GM12801 (cell line): Measurements from ENCODE around the gene DYRK1B.

ENCODE experiments used
- TF ChIP-seq, protein P1 (sequence below): IDR thresholded peaks from one replicate; pipeline ENCODE4 v1.5.1; 2011; ENCODE audit warnings: control low read depth; ENCODE audit not compliant: insufficient read length; ENCODE audit errors: extremely low read depth

DYRK1B gene

DNA sequence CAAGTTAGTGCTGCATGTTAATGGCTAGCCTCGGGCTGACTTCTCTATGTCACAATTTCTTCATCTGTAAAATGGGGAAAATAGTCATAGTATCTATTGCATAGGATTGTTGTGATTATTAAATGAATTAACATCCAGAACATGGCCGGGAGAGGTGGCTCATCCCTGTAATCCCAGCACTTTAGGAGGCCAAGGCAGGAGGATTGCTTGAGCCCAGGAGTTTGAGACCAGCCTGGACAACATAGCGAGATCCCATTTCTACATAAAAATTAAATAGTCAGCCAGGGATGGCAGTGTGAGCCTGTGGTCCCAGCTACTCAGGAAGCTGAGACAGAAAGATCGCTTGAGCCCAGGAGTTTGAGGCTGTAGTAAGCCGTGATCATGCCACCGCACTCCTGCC lies 34.0 kb upstream of the DYRK1B start:
- TF ChIP-seq, protein P1, sequence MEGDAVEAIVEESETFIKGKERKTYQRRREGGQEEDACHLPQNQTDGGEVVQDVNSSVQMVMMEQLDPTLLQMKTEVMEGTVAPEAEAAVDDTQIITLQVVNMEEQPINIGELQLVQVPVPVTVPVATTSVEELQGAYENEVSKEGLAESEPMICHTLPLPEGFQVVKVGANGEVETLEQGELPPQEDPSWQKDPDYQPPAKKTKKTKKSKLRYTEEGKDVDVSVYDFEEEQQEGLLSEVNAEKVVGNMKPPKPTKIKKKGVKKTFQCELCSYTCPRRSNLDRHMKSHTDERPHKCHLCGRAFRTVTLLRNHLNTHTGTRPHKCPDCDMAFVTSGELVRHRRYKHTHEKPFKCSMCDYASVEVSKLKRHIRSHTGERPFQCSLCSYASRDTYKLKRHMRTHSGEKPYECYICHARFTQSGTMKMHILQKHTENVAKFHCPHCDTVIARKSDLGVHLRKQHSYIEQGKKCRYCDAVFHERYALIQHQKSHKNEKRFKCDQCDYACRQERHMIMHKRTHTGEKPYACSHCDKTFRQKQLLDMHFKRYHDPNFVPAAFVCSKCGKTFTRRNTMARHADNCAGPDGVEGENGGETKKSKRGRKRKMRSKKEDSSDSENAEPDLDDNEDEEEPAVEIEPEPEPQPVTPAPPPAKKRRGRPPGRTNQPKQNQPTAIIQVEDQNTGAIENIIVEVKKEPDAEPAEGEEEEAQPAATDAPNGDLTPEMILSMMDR: no peak

DNA sequence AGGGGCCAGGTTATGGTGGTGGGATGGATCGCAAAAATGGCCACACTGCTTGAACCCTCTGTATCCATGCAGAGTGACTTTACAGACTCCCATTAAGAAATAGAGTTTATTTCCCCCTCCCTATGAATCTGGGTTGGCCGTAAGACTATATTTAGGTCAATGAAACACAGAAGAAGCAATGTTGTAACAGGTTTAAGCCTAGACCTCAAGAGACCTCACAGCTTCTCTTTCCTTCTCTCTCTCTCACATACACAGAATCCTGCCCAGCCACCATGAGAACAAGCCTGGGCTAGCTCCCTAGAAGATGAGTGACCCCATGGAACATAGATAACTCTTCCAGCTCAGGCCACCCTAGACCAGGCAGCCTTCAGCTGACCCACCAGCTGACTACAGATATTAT lies 33.2 kb upstream of the DYRK1B start:
- TF ChIP-seq, protein P1: no peak

DNA sequence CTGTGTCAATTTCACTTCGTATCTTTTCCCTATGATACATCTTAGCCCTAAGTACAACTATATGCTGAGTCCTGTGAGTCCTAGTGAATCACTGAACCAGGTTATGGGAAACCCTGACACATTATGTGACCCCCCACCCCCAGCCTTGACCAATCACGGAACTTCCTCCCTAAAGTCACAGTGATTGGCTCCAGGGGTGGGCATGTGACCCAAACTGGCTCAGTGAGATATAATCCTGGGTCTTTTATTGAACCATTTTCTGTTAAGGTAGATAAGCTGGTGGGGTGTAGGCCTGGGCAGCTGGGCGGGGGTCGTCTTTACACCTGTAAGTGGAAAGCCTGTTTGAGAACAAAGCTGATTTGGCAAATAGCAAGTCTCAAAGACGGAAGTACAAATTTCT lies 32.0 kb upstream of the DYRK1B start:
- TF ChIP-seq, protein P1: no peak

DNA sequence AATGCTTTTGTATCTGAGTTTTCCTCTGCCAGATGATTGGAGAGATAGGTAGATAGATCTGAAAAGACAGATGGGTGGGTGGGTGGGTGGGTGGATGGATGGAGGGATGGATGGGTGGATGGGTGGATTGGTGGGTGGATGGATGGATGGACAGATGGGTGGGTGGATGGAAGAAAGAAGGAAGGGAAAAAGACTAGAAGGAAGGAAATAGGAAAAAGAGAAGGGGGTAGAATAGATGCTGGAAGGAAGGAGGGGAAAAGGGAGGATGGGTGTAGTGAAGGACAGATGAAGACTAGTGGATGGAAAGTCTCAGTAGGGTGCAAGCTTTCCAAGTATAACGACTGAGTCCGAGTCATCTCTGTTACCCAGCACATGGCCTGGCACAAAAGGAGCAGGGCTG lies 31.2 kb upstream of the DYRK1B start:
- TF ChIP-seq, protein P1: no peak

DNA sequence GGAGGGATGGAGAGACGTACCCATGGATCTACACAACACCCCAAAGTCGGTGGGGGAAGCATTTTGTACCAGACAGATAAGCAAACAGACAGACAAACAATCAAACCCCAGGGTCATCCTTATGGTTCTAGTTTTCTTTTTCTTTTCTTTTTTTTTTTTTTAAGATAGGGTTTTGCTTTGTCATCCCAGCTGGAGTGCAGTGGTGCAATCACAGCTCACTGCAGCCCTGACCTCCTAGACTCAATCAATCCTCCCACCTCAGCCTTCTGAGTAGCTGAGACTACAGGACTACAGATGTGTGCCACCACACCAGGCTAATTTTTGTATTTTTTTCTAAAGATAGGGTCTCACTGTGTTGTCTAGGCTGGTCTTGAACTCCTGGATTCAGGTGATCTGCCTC lies 30.2 kb upstream of the DYRK1B start:
- TF ChIP-seq, protein P1: no peak

DNA sequence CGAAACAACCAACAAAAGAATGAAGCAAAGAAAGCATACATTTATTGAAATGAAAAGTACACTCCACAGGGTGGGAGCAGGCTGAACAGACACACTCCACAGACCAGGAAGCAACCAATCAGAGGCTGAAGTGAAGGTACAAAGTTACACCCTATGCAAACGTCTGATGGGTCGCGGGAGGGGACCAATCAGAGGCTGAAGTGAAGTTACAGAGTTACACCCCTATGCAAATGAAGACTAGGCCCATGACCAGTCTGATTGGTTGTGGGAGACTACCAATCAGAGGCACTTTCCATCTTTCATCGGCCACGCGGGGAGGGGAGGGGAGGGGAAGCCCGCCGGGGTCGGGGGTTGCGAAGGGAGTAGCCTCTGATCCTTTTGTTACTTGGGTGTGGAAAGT lies 24.6 kb upstream of the DYRK1B start:
- TF ChIP-seq, protein P1: no peak

DNA sequence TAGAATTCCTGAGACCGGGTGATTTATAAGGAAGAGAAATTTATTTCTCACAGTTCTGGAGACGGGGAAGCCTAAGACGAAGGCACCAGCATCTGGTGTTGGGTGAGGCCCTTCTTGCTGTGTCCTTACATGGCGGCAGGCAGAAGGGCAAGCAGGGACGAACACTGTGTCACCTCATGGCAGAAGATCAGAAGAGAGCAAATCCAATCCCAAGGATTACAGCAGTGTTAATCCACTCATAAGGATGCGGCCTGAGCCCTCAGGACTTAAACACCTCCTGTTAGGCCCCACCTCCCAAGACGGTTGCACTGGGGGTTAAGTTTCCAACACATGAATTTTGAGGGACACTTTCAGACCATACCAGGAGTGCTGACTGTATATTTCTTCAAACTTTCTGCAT lies 18.9 kb upstream of the DYRK1B start:
- TF ChIP-seq, protein P1: no peak

DNA sequence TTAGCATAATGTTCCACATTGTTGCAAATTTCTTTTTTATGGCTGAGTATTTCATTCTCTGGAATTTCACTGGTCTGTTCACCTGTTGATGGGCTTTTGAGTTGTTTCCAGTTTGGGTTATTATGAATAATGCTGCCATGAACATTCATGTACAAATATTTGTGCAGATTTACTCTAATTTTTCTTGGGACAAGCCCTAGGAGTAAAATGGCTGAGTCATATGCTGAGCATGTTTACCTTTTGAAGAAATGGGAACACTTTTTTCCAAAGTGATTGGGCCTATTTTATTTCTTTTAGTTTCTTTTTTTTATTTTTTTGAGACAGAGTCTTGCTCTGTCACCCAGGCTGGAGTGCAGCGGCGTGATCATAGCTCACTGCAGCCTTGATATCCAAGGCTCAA lies 16.9 kb upstream of the DYRK1B start:
- TF ChIP-seq, protein P1: no peak
